ENCODE results near the gene SRPX2.

GRCh38 chrX:100672966-100673365, 29.0 kb downstream of the SRPX2 start:
- TF ChIP-seq CTCF (IDR thresholded peaks at IDR 0.05; ENCODE audit: borderline replicate concordance, extremely low read depth, low read length, poor library complexity, severe bottlenecking) = no peak
- TF ChIP-seq EZH2 (IDR thresholded peaks at IDR 0.05; ENCODE audit: borderline replicate concordance, low read depth, low read length, severe bottlenecking) = no peak

Data from DND-41 (cell line).